ENCODE results near the gene MOB1A.

MOB1A gene

DNA sequence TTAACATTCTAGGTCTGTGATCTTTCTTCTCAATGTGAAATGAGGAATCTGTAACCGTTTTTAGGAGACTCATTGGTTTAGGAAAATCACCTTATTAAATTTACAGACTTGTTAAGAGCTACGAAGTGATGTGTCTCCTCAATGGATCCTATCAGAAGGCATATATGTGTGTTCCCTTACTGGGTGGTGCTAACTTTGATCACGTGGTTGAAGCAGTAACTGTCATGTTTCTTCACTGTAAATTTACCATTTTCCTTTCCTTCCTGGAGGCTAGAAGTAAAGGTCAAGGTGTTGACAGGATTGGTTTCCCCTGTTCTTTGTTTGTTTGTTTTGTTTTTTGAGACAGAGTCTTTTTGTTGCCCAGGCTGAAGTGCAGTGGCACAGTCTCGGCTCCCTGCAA is 18.4 kb upstream of the MOB1A start:
- H2AFZ ChIP-seq = peak overlapping the region; percentile 30
- no peak overlapping the region for H3K4me3 ChIP-seq (ENCODE audit: low read depth, low read length)
- H3K36me3 ChIP-seq (ENCODE audit: control insufficient read depth, insufficient read depth, low read length) = no peaks in the 10 kb centered on the region
- peaks cover 2% of the 10 kb centered on the region for H3K4me1 ChIP-seq
- H3K27ac ChIP-seq = no peak overlapping the region
- TF ChIP-seq, protein P1, sequence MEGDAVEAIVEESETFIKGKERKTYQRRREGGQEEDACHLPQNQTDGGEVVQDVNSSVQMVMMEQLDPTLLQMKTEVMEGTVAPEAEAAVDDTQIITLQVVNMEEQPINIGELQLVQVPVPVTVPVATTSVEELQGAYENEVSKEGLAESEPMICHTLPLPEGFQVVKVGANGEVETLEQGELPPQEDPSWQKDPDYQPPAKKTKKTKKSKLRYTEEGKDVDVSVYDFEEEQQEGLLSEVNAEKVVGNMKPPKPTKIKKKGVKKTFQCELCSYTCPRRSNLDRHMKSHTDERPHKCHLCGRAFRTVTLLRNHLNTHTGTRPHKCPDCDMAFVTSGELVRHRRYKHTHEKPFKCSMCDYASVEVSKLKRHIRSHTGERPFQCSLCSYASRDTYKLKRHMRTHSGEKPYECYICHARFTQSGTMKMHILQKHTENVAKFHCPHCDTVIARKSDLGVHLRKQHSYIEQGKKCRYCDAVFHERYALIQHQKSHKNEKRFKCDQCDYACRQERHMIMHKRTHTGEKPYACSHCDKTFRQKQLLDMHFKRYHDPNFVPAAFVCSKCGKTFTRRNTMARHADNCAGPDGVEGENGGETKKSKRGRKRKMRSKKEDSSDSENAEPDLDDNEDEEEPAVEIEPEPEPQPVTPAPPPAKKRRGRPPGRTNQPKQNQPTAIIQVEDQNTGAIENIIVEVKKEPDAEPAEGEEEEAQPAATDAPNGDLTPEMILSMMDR (IDR thresholded peaks at IDR 0.05) = no peak
- H3K79me2 ChIP-seq = no peaks in the 10 kb centered on the region
- no peaks in the 10 kb centered on the region for H3K27me3 ChIP-seq (ENCODE audit: control insufficient read depth, insufficient read depth, low read length)
- no peaks in the 10 kb centered on the region for H3K9me3 ChIP-seq (ENCODE audit: control insufficient read depth, low read length)
- H3K9ac ChIP-seq = no peak overlapping the region
- no peak overlapping the region for H3K4me2 ChIP-seq (ENCODE audit: low read length)

DNA sequence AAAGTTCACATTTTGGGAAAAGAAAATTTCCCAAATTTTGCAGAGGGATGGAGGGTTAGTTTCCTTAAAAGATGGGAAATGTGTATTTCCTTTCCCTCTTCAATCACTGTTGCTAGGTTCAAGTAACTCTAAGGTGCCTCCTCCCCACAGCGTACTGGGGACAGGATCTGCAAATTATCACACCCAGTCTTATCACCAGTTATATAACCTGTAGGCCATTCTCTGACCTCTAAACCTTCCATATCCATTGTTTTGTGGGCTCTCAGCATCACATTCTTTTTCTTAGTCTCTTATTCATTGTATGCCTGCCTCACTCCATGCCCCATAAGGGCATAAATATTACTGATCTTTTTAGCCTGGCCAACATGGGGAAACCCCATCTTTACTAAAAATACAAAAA is 16.1 kb upstream of the MOB1A start:
- no peak overlapping the region for H3K4me3 ChIP-seq (ENCODE audit: low read depth, low read length)
- TF ChIP-seq, protein P1 (IDR thresholded peaks at IDR 0.05) = no peak
- no peaks in the 10 kb centered on the region for H3K79me2 ChIP-seq
- no peak overlapping the region for H3K9ac ChIP-seq
- no peak overlapping the region for H2AFZ ChIP-seq
- no peaks in the 10 kb centered on the region for H3K36me3 ChIP-seq (ENCODE audit: control insufficient read depth, insufficient read depth, low read length)
- no peaks in the 10 kb centered on the region for H3K9me3 ChIP-seq (ENCODE audit: control insufficient read depth, low read length)
- peaks cover 2% of the 10 kb centered on the region for H3K4me1 ChIP-seq
- H3K27ac ChIP-seq = no peak overlapping the region
- H3K27me3 ChIP-seq (ENCODE audit: control insufficient read depth, insufficient read depth, low read length) = no peaks in the 10 kb centered on the region
- H3K4me2 ChIP-seq (ENCODE audit: low read length) = no peak overlapping the region

DNA sequence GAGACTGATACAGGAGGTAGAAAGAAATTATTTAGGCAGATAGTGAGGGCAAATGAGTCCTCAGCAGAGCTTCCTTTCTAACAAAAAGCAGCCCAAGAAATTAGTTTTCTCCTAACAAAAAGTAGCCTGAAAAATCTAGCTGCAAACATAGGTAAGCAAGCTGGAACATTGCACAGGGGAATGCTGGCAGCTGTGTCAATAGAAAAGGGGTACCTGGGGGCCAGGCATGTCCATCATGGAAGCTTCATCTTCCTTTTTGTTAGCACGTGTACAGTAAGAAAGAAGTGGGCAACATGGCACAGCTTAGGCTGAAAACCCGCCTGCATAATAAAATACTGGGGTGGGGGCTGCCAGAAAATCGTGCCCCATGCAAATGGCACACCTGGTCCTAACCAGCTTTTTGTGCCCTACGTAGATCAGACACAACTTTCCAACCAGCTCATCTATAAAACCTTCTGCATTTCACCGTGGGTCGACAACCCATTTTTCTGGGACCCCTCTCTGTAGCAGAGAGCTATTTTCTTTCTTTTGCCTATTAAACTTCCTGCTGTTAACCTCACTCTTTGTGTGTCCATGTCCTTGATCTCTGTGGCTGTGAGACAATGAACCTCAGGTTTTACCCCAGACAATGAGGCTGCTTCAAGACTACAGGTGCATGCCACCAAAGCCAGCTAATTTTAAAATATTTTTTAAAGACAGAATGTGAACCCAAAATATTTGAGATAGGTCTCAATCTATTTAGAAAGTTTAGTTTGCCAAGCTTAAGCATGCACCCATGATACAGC is 13.1 kb upstream of the MOB1A start:
- TF ChIP-seq, protein P1 (IDR thresholded peaks at IDR 0.05) = no peak
- H3K27me3 ChIP-seq (ENCODE audit: control insufficient read depth, insufficient read depth, low read length) = no peaks in the 10 kb centered on the region
- no peak overlapping the region for H3K9ac ChIP-seq
- no peak overlapping the region for H3K4me3 ChIP-seq (ENCODE audit: low read depth, low read length)
- H3K79me2 ChIP-seq = no peaks in the 10 kb centered on the region
- no peak overlapping the region for H3K27ac ChIP-seq
- H3K9me3 ChIP-seq (ENCODE audit: control insufficient read depth, low read length) = no peaks in the 10 kb centered on the region
- H3K36me3 ChIP-seq (ENCODE audit: control insufficient read depth, insufficient read depth, low read length) = no peaks in the 10 kb centered on the region
- no peaks in the 10 kb centered on the region for H3K4me1 ChIP-seq
- H2AFZ ChIP-seq = no peak overlapping the region
- H3K4me2 ChIP-seq (ENCODE audit: low read length) = no peak overlapping the region

DNA sequence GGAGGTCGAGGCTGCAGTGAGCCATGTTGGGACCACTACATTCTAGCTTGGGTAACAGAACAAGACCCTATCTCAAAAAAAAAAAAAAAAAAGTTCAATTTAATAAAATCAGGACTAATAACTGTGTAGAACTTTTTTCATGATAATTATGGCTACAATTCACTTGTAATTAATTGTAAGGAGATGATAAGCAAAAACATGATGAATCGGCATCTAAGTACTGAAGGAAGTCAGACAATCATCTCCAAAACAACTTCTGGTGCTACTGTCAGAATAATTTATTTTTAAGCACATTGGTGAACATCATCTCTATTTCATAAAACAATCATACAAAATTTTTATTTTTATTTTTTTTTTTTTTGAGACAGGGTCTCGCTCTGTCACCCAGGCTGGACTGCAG is 10.0 kb upstream of the MOB1A start:
- TF ChIP-seq, protein P1 (IDR thresholded peaks at IDR 0.05) = no peak
- Histone ChIP-seq H2AFZ (no peak overlapping the region), H3K27ac (no peak overlapping the region), H3K4me1 (no peaks in the 10 kb centered on the region), H3K9me3 (ENCODE audit: control insufficient read depth, low read length) (no peaks in the 10 kb centered on the region), H3K27me3 (ENCODE audit: control insufficient read depth, insufficient read depth, low read length) (no peaks in the 10 kb centered on the region), H3K4me2 (ENCODE audit: low read length) (no peak overlapping the region), H3K9ac (no peak overlapping the region), H3K4me3 (ENCODE audit: low read depth, low read length) (no peak overlapping the region), H3K79me2 (no peaks in the 10 kb centered on the region), H3K36me3 (ENCODE audit: control insufficient read depth, insufficient read depth, low read length) (no peaks in the 10 kb centered on the region)

Measured in parathyroid adenoma (tissue), 2 donors.